Esophagus squamous epithelium (tissue), 5 donors: ENCODE data around the gene ARHGAP42. TPM values are rescaled to one million over a fixed set of nuclear protein-coding genes. Genes with fewer than 3 reads are reported as not detected.

Source experiments
- DNase-seq: peaks from one replicate; lab custom pipeline; 2025; lab: John Stamatoyannopoulos, UW
- H3K27ac ChIP-seq, 4 donors: fragments of 200-600 bp; sonication (generic); one replicate each; pipeline ENCODE4 v1.5.1; 2016 to 2019; ENCODE audit warnings: mild to moderate bottlenecking in 1 of 4
- H3K27me3 ChIP-seq, 4 donors: fragments of 200-600 bp; sonication (generic); 1 replicate in 3 of 4; 2 replicates in 1 of 4; pipeline versions ENCODE4 v1.5.1 to v1.6.0; 2017 to 2021; ENCODE audit warnings: antibody characterized with exemption in 1 of 4
- H3K36me3 ChIP-seq, 3 donors: fragments of 200-600 bp; sonication (generic); one replicate each; pipeline ENCODE4 v1.5.1; 2016 to 2019
- H3K4me1 ChIP-seq, 3 donors: fragments of 200-600 bp; sonication (generic); one replicate each; pipeline ENCODE4 v1.5.1; 2017 to 2019
- H3K4me3 ChIP-seq, 4 donors: fragments of 200-600 bp; sonication (generic); 1 replicate in 3 of 4; 2 replicates in 1 of 4; pipeline ENCODE4 v1.5.1; 2016 to 2019; ENCODE audit warnings: mild to moderate bottlenecking in 2 of 4, moderate library complexity in 1 of 4
- H3K9me3 ChIP-seq, 3 donors: fragments of 200-600 bp; sonication (generic); one replicate each; pipeline ENCODE4 v1.5.1; 2016 to 2019
- CTCF ChIP-seq, 6 experiments: fragments of 450-650 bp in 4 of 6; fragments of 200-600 bp in 2 of 6; sonication (generic) in 2 of 6; IDR thresholded peaks; one replicate each; pipeline ENCODE4 v1.5.1; 2016 to 2019; ENCODE audit warnings: antibody characterized with exemption in 6 of 6, mild to moderate bottlenecking in 4 of 6, moderate library complexity in 4 of 6
- POLR2A ChIP-seq, 4 donors: fragments of 450-650 bp; IDR thresholded peaks; one replicate each; pipeline ENCODE4 v1.6.1; 2017; ENCODE audit warnings: antibody characterized with exemption in 4 of 4, mild to moderate bottlenecking in 4 of 4, moderate library complexity in 3 of 4
- WGBS, 2 donors: methylation state at CpG; one replicate each; pipeline ENCODE4 v1.1.5; 2018; 5-methylcytosine and 5-hydroxymethylcytosine counted together
- intact Hi-C: fragments of 100-400 bp; cut with DNase I; formaldehyde crosslinking; loops from one replicate; pipeline ENCODE4 v1.15.0; 2022
- total RNA-seq, 4 donors: library from RNA; depleted of rRNA; stranded (reverse); fragments of >200 nt; gene quantifications; one replicate each; pipeline ENCODE4 v1.1.0, GENCODE V29; 2016
- donor health status: DM: yes; HTN: yes; CAD: no.

ARHGAP42 gene
- total RNA-seq, 4 donors from 2014 or later = 3.5 to 10.1 (median 6.4) TPM

GRCh38 chr11:100759106-100759505 lies 72.0 kb downstream of the ARHGAP42 start:
- Histone ChIP-seq H3K27ac (no peak overlapping the region), H3K4me3 (no peak overlapping the region), H3K9me3 (no peaks in the 10 kb centered on the region), H3K36me3 (no peaks in the 10 kb centered on the region), H3K27me3 (no peaks in the 10 kb centered on the region), H3K4me1 (no peaks in the 10 kb centered on the region)
- TF ChIP-seq CTCF (IDR thresholded peaks at IDR 0.05) (no peak), POLR2A (IDR thresholded peaks at IDR 0.05) (no peak)
- DNase-seq = no peak
- WGBS, 2 donors = 71 to 74% methylated on average over 2 of the region's 2 CpGs
- intact Hi-C loops = no loop called here

GRCh38 chr11:100759856-100760255 lies 72.8 kb downstream of the ARHGAP42 start:
- WGBS, 2 donors = 61 to 85% methylated on average over 3 of the region's 3 CpGs
- TF ChIP-seq CTCF (IDR thresholded peaks at IDR 0.05) (no peak), POLR2A (IDR thresholded peaks at IDR 0.05) (no peak)
- H3K4me1 ChIP-seq = no peaks in the 10 kb centered on the region
- no peaks in the 10 kb centered on the region for H3K27me3 ChIP-seq
- H3K27ac ChIP-seq = no peak overlapping the region
- DNase-seq = no peak
- no peak overlapping the region for H3K4me3 ChIP-seq
- H3K36me3 ChIP-seq = no peaks in the 10 kb centered on the region
- intact Hi-C loops = no loop called here
- H3K9me3 ChIP-seq = no peaks in the 10 kb centered on the region

GRCh38 chr11:100760744-100761143 lies 73.7 kb downstream of the ARHGAP42 start:
- H3K9me3 ChIP-seq = no peaks in the 10 kb centered on the region
- no peaks in the 10 kb centered on the region for H3K36me3 ChIP-seq
- peak overlapping the region in 1 of 4 donors; percentile 9 for H3K27ac ChIP-seq
- DNase-seq = no peak
- no peaks in the 10 kb centered on the region for H3K27me3 ChIP-seq
- intact Hi-C loops = no loop called here
- H3K4me1 ChIP-seq = no peaks in the 10 kb centered on the region
- no peak overlapping the region for H3K4me3 ChIP-seq
- no peak for TF ChIP-seq POLR2A (IDR thresholded peaks at IDR 0.05)
- TF ChIP-seq CTCF (IDR thresholded peaks at IDR 0.05) = no peak

GRCh38 chr11:100761841-100762240 lies 74.8 kb downstream of the ARHGAP42 start:
- no peak overlapping the region for H3K4me3 ChIP-seq
- no peak for TF ChIP-seq CTCF (IDR thresholded peaks at IDR 0.05)
- no peak for TF ChIP-seq POLR2A (IDR thresholded peaks at IDR 0.05)
- 70 to 78% methylated on average over 6 of the region's 6 CpGs for WGBS, 2 donors
- no peak for DNase-seq
- H3K4me1 ChIP-seq = no peaks in the 10 kb centered on the region
- H3K9me3 ChIP-seq = no peaks in the 10 kb centered on the region
- intact Hi-C loops = no loop called here
- H3K27ac ChIP-seq = no peak overlapping the region
- H3K27me3 ChIP-seq = no peaks in the 10 kb centered on the region
- H3K36me3 ChIP-seq = no peaks in the 10 kb centered on the region

GRCh38 chr11:100766764-100767163 lies 79.7 kb downstream of the ARHGAP42 start:
- no peaks in the 10 kb centered on the region for H3K27me3 ChIP-seq
- 71 to 76% methylated on average over 2 of the region's 2 CpGs for WGBS, 2 donors
- TF ChIP-seq CTCF (IDR thresholded peaks at IDR 0.05) = no peak
- TF ChIP-seq POLR2A (IDR thresholded peaks at IDR 0.05) = no peak
- H3K27ac ChIP-seq = no peak overlapping the region
- DNase-seq = no peak
- intact Hi-C loops = no loop called here
- H3K4me3 ChIP-seq = no peak overlapping the region
- H3K36me3 ChIP-seq = peaks cover 0 to 5% (median 0%) of the 10 kb centered on the region in 3 donors
- H3K4me1 ChIP-seq = peaks cover 0 to 11% (median 4%) of the 10 kb centered on the region in 3 donors
- no peaks in the 10 kb centered on the region for H3K9me3 ChIP-seq
